Measurements from ENCODE around the gene IPO11.

GRCh38 chr5:62600560-62601252 lies 188.1 kb downstream of the IPO11 start:
- TF ChIP-seq CTCF (IDR thresholded peaks at IDR 0.05; ENCODE audit: low read length) (no peak), EZH2 (IDR thresholded peaks at IDR 0.05; ENCODE audit: borderline replicate concordance, low read length) (no peak)

All from OCI-LY1 (cell line).